GM21526 (cell line): Measurements from ENCODE around the gene PTPRR.
"Not testable (repeated sequence)": the region's sequence is repeated elsewhere in the genome, so short reads cannot be mapped to it uniquely, and the experiment has no call there.

Source experiments
- ATAC-seq: cut with Tn5 transposase; IDR thresholded peaks from one replicate; pipeline ENCODE4 v1.9.1; 2021; ENCODE audit warnings: moderate library complexity; ENCODE audit not compliant: unreplicated experiment, low FRiP score

The PTPRR gene

GRCh38 chr12:70754330-70754741, 166.2 kb downstream of the PTPRR start:
- ATAC-seq, result no peak

DNA sequence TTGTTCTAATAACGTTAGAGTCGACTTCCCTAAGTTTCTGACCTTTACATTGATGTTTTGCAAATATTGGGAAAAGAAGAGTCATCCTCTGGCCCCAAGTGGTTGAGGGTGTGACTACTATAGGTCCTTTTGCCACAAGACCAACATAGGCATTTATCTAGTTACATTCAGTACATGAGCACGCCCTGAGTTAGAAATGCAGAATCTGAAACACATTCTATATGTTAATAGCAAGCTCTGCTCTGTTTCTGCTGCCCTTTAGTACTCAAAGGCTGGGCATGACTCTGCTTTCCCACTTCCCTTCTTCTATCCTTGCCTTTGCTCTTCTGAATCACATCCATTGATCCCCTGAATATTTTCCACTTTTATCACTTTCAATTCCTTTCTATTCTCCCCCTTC, 168.2 kb downstream of the PTPRR start:
- ATAC-seq, result no peak

- no peak for ATAC-seq
These were observed 170.6 kb downstream of the PTPRR start for GRCh38 chr12:70749931-70750330.

DNA sequence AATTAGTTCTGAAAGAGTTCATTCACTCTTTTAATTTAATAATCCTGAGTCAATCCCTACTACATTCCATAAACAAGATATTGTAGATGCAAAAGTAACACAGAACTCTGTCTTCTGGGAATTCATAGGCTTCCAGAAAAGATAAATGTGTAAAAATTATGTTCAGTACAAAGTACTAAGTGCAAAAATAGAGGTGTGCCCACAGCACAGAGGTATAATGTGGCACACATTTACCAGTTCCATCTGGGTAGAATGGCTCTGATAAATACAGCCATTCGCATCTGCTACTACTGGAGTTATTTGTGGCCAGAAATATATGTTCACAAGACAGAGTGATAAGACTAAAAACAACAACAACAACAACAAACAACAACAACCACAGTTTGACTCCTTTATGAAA, 171.7 kb downstream of the PTPRR start:
- ATAC-seq, result no peak

DNA sequence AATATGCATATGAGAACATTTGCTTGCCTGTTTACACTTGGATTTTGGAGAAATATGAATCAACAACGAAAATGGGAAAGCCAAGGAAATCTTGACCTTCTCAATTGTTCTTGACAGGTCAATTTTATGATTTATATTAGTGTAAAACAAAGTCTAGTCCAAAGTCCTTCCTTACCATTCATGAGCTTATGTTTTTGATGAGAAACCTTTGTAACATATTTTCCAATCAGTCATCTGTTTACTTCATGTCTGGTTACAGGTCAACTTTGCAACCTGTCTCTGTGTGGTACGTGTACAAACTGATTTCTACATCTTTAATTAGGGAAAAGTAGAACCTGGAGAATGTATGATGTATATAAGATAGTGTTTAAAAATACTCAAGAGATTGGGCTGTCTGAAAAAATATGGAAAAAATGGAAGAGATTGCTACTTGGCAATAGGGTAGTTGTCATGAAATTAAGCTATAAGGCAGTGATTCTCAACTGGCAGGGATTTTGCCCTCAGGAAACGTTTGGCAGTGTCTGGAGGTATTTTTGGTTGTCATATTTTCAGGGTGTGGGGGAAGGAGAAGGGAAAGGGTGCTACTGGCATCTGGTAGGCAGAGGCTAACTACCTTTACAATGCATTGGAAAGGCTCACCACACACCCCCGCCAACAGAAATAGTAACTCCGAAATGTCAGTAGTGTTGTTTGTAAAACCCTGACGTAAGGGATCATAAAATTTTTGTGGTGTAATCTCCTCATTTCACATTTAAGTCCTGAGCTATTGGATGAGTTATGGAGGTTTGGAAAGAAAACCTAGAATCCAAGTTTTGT, 172.9 kb downstream of the PTPRR start:
- no peak for ATAC-seq

- ATAC-seq, result no peak
These were observed 175.5 kb downstream of the PTPRR start for GRCh38 chr12:70745048-70745447.

GRCh38 chr12:70744178-70744577, 176.4 kb downstream of the PTPRR start:
- ATAC-seq, result no peak

- ATAC-seq, result no peak
These were observed 179.3 kb downstream of the PTPRR start for GRCh38 chr12:70741256-70741655.

GRCh38 chr12:70739756-70740155, 180.8 kb downstream of the PTPRR start:
- ATAC-seq, result no peak

- ATAC-seq, result no peak
These were observed 184.0 kb downstream of the PTPRR start for GRCh38 chr12:70736351-70737133.

- ATAC-seq, result not testable (repeated sequence)
These were observed 185.3 kb downstream of the PTPRR start for GRCh38 chr12:70735197-70735596.

- peak; percentile 87 for ATAC-seq
These were observed 187.2 kb downstream of the PTPRR start for GRCh38 chr12:70733385-70733784.

DNA sequence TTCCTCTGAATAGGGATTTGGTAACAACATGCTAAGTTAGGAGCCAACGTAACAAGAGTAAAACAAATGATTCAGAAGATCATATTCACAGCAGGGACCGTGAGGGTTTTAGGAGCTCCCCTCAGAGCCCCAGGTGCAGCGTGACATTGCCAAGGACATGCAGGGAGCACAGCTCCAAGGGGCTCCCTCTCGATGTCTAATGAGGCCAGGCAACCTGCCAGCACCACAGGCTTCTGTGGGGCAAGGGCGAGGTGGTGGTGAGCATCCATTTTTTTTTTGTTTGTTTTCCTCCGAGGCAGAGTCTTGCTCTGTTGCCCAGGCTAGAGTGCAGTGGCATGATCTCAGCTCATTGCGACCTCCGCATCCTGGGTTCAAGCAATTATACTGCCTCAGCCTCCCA, 188.3 kb downstream of the PTPRR start:
- ATAC-seq, result no peak

- no peak for ATAC-seq
These were observed 189.8 kb downstream of the PTPRR start for GRCh38 chr12:70730675-70731180.

- no peak for ATAC-seq
These were observed 196.1 kb downstream of the PTPRR start for GRCh38 chr12:70724444-70724843.

DNA sequence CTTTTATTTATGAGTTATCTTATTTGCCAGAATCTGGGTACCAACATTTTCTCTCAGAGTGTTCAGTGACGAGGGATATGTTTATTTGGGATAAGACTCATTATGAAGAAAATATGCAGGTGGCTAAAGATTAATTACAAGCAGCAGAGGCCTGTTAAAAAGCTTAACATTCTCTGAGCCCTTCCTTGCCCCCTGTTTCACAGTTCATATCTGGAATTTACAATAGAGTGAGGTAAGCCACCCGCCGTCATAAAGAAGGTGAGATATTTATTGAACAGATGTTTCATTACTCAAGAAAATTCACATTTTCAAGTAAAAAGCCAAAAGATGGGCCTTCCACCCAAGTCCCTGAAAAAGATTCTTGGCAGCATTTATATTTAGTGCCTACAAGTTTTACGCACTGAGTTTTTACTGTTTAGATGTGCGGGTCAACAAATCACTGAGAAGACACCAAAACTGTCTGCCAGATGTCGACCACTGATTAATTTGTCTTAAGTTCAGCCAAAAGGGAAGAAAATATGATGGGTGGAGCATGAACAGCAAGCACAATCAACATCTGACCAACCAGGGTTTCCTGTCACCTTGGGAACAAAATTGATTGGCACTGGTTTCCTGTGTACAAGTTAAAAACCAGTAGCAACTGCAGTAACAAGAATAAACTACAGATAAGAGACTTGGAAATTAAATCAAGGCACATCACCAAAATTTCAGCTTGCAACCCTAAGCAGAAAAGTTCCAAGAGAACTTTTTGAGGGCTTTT, 197.8 kb downstream of the PTPRR start:
- ATAC-seq, result no peak

GRCh38 chr12:70721656-70722357, 198.7 kb downstream of the PTPRR start:
- ATAC-seq, result no peak

GRCh38 chr12:70721216-70721615, 199.3 kb downstream of the PTPRR start:
- no peak for ATAC-seq

DNA sequence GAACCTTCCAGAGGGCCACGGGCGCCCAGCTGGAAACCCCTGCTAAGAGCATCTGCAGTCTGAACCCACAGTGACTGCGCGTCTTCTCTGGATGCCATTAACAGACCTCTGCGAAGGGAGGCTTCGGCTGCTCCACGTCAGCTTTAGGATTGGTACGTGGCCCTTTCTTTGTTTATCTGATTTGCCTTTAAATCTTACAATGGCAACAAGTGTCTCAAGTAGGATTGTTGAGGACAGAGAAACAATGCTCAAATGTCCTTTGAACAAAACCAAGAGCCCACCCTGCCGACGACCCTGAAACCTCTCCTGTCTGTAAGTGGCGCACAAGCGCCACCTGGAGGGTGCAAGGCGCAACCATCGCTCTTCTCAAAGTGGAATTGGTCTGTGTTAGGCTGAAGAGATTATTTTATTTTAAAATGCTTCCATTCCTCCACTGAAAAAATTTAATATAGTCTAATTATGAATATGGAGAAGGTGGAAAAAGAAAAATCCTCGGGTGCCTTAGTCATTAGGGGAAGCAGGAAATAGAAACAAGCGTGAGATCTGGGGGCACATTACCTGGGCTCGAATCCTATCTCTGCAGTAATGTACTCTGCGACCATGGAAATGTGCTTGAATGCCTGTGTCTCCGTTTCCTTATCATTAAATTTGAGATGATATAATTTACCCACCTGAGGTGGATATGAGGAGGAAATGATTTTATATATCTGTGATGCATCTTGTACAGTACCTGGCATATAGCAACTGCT, 200.7 kb downstream of the PTPRR start:
- ATAC-seq, result no peak

DNA sequence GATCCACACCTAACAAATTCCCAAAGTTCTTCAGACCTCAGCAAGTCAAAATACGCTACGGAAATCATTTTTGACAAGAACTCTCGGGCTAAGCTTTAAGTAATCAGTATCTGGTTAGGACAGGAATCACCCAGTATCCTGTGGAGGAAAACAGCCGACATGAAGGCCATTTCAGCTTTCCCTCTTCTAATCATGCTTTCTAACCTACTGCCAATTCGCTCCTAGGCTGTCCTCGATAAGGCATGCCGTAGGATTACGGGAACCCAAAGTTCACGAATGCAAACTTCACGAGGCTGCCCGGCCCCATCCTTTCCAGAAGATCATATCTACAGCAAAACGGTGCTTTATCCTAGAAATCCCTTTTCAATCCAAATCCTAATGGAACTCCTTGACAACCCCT, 201.5 kb downstream of the PTPRR start:
- ATAC-seq, result no peak
